HK-2 (cell line): Measurements from ENCODE around the gene RABGAP1L.

ENCODE experiments used
- DNase-seq: peaks from one replicate; pipeline ENCODE4 v3.0.0-alpha.2; 2018; ENCODE audit not compliant: unreplicated experiment

RABGAP1L gene

GRCh38 chr1:174989536-174990220 is 830.4 kb downstream of the RABGAP1L start:
- no peak for DNase-seq

DNA sequence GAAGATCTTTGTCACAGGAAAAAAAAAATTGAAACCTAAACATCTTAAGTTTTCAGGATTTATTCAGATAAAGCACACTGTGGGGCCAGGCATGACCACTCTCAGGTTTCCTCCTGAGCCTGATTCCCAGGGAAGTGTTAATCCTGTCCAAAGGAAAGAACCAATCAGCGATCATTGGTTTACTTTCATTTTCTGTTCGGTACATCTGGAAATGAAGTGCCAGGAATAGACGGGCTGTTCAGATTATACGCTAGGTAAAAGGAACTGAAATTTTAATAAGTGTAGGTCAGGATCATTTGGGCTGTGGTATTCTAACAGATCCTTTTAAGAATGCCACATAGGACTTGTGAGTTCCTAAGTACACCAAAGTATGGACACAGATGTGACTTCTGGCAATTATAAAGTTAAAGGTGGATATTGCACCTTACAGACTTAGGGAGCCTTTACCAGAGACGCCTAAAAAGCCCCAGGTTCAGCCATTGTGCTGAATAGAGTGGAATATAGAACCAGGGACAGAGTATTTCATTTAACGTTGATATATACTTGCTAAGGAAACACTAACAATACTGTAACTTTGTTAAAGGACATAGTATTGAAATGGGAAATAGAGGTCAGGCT is 831.2 kb downstream of the RABGAP1L start:
- DNase-seq = no peak

- no peak for DNase-seq
Measured at GRCh38 chr1:174991473-174991872, 832.2 kb downstream of the RABGAP1L start.

DNA sequence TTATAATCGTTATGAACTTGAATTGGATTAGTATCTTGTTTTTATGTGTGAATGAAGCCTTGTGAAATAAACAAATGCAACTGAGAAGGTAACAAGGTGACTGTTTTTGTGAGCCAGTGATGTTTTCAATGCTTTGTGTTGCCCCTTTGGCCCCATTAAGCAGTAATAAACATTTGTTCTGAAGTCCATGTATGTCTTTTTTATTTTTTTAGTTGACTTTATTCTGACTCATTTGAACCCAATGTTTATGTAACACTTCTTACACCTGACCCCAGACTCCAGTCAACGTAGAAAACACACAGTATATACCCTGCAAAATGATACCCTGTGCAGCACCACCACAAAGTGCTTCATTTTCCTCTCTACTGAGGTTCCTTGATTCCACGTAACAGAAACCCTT is 835.8 kb downstream of the RABGAP1L start:
- DNase-seq = no peak

GRCh38 chr1:174995916-174996315 is 836.6 kb downstream of the RABGAP1L start:
- no peak for DNase-seq

DNA sequence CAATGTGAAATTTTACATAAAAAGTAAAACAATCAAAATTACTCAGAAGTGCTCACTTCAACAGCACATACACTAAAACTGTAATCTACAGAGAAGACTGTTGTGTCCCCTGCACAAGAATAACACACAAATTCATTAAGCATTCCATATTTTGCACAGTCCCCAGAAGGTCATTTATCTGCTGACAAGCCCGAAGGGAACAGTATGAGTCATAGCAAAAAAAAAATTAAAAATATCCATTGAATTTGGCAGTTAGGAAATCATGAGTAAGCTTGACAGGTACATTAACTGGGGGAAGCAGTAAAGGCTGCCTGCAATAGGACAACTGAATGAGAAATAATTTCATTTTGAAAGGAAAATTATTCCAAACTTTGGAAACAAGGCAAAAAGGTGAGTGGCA is 837.2 kb downstream of the RABGAP1L start:
- no peak for DNase-seq

DNA sequence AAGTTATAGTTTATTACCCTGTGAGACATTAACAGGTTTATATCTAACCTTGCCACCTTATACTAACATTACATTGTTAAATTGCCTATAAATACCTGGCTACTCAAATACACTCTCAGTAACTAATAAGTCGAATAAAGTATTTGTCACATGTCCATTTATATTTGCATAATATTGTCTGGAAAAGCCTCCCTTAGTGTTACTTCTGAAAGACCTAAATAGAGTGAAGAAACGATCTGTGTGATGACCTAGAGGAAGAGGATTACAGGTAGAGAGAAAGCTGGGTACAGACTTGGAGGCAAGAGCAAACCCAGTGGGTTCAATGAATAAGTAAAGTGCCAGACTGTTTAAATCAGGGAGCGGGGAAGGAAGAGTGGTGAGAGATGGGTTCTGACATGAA is 837.7 kb downstream of the RABGAP1L start:
- DNase-seq = no peak

DNA sequence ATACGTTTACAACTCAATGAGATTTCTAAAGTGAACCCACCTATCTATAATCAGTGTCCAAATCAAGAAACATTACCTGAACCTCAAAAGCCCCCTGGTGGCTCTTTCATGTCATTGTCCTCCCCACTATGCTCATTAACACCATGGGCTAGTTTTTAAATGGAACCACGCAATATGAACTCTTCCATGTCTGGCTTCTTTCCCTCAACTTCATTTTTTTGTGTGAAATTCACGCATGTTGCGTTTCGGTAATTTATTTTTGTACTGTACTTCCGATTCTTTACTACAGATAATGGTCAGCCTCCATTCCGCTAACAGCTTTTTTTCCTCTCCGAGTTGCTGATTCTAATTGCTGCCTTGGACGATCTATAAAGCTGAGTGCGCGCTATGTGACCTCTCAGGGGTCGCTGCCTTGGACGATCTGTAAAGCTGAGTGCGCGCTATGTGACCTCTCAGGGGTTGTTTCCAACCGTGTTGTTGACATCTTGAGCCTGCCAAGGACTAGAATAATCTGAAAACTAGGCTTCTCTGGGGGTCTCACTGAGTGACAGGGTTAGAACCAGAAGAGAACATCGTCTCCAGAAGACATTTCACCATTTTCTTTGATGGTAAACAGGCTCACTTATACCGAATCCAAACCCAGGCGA is 839.4 kb downstream of the RABGAP1L start:
- peak; percentile 53 for DNase-seq

- DNase-seq = peak; percentile 100
Measured at GRCh38 chr1:174999216-174999935, 840.1 kb downstream of the RABGAP1L start.

DNA sequence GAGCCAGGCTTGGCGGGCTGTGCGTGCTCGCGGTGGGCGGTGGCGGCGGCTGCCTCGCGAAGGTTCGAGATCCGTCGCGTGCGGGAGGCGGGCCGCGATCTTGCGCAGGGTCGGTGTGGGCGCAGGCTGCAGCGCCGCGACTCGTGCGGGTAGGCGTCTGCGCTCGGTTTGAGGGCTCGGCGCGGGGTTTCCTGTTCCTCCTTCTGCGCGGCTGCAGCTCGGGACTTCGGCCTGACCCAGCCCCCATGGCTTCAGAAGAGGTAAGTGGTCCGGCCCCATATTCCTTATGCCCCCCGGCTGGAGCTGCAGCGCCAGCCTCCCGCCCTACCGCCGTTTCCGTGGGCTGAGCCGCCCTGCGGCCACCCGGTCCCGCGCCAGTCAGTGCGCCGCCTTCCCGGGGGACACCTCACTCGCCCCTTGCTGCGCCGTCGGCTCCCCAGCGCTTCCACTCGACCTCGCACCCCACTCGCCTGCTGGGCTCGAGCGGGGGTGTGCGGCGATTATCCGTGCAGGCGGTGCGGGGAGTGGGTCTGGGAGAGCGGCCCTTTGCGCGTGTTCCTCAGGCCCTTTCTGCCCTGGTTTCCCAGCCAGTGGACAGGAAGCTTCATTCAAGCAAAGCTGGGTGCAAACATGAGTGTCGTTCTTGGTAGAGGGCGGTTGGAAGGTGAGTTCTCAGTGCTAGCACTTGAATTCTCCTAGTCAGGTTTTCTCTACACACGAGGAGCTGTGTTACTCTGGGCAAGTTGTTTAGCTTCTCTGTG is 840.8 kb downstream of the RABGAP1L start, which contains the start of gene CACYBP:
TSS of gene CACYBP (plus strand) at position 12 of the 761 bp plus-strand sequence. CDS start at position 246, 234 bp downstream.
- no peak for DNase-seq

GRCh38 chr1:175000697-175001187 is 841.4 kb downstream of the RABGAP1L start:
- DNase-seq = no peak

DNA sequence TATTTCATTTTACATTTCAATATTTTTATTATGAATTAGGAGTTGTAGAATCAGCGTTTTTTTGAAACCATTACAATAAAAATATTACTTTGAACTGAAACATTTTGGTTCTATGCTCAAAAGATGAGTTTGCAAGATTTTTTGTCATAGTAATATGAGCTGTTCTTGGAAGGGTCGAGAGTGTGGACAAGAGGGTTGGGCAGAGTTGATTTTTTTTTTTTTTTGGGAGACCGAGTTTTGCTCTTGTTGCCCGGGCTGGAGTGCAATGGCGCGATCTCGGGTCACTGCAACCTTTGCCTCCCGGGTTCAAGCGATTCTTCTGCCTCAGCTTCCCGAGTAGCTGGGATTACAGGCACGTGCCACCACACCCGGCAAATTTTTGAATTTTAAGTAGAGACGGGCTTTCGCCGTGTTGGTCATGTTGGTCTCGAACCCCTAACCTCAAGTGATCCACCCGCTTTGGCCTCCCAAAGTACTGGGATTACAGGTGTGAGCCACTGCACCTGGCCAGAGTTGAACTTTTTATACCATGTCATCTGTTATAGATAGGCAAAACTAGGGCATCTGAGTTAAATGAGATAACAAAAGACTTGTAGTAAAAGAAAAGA is 843.7 kb downstream of the RABGAP1L start:
- no peak for DNase-seq

DNA sequence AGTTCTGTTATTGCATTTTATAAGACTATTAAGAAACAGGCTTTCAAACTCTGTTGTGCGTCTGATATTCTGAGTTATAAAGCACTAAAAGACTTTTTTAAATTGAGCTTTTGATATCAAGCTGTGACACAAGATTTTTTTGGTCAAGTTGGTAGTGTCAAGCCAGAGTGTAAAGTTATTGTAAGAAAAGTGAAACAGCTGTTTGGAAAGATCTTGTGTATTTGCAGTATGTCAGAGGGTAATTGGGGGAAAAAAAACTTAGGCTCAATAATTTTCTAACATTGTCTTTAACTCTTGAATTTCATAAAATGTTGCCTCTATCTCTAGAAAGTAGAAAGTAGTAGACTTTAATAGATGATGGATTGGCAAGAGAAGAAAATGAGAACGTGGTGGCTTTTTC is 844.2 kb downstream of the RABGAP1L start:
- DNase-seq = no peak

DNA sequence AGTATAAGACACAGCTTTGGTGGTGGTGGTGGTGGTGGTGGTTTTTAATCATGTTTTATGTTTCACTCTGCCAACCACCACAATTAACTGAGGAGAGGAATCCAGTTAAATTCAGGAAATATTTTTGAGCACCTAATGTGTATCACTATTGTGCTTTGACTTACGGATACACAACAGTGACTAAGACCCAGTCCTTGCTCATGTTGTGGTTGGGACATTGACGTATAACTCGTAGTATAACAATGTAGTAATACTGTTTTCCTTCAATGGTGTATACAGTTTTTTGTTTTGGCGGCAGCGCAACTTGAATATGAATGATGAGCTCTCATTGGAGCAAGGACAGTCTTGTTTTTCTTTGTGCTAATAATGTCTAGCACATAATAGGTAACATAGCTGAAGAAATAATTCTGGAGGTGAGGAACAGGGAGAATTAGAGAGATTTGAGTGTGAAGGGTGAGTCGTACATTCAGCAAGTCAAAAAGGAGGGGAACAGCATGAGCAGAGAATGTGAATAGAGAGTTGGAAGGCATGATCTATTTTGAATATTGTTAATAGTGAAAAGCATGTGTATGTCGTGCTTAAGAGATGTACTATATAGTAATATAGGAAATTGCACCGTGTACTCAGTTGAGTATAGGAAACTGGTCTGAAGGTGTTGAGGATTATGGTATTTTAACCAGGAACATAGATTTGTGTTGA is 845.9 kb downstream of the RABGAP1L start:
- no peak for DNase-seq

DNA sequence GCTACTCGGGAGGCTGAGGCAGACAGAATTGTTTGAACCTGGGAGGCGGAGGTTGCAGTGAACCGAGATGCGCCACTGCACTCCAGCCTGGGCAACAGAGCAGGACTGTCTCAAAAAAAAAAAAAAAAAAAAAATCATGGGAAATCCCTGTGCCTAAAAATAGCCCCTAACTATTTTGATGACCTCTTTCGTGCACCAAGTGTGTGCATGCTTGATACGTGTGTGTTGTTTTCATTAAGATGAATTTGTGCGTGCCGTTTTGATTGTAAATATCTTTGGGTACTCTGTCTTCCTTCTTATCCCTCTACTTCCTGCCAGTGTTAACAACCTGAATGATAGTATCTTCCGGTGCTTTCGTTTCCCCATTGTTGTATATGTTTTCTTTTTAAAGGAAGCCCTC is 850.2 kb downstream of the RABGAP1L start:
- DNase-seq = no peak

GRCh38 chr1:175013445-175013844 is 854.1 kb downstream of the RABGAP1L start:
- no peak for DNase-seq

DNA sequence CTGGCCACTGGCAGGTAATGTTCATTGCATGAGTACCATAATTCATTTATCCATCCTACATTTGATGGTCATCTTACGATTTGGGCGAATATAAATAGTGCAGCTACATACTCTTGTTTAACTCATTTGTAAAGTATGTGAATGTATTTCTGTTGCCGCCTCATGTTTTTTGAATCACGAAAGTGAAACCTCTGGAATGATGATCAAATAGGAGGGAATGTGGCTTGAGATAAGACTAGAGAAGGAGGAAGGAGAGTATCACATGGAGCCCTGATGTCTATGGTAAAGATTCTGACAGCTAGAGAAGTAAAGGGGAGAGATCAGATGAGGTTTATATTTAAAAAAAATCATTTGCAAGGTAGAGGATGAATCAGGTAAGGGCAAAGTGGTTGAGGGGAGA is 855.9 kb downstream of the RABGAP1L start:
- no peak for DNase-seq

DNA sequence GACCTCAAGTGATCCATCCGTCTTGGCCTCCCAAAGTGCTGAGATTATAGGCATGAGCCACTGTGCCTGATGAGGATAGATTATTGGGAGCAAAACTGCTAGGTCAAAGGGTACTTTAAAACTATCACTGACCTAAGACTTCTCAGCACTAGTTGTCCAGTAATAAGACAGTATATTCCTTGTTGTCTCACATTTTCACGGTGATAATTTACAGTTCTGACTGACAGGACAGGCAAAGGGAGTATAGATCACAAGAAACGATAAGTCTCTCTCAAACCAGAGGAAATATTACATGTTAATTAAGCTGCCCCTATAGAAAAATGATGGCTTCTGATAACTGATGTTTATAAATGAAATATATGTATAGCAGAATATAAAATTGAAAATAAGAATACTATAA is 860.2 kb downstream of the RABGAP1L start:
- DNase-seq = no peak

GRCh38 chr1:175023043-175023921 is 864.0 kb downstream of the RABGAP1L start, which contains the start of gene MRPS14:
MRPS14 (minus strand) TSS chr1:175023425; CDS start chr1:175023408, 17 bp downstream.
- peak; percentile 99 for DNase-seq
